ENCODE data around the gene SIRPA. TPM values are rescaled to one million over a fixed set of nuclear protein-coding genes. Genes with fewer than 3 reads are reported as not detected.

The SIRPA gene
- total RNA-seq, 2 experiments from 2014 or later = 0.60 to 0.64 TPM

DNA sequence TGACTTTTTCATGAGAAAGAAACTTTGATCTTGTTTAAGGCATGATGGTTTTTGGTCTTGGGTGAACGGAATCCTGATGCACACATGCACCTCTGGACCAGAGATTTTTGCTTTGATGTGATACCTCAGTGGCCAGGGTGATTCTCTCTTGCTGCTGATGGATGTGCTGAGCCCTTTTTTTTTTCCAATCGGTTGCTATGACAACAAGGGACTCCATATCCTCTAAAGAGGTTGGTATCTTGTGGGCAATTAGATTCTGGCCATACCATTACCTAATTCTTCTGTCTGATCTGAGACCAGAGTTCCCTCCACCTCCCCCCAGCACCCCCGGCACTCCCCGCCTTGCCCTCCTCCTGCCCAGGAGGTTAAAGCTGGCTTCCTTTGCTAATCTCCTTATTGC is 73.8 kb downstream of the SIRPA start:
- Histone ChIP-seq H3K4me3 (ENCODE audit: low read length) (no peak overlapping the region), H3K4me1 (ENCODE audit: insufficient read depth, low read length) (peaks cover 9% of the 10 kb centered on the region), H3K9me3 (ENCODE audit: control insufficient read depth in 1 of 2, insufficient read depth in 1 of 2, low read length in 2 of 2) (no peaks in the 10 kb centered on the region), H3K36me3 (ENCODE audit: insufficient read depth, low read length) (no peaks in the 10 kb centered on the region), H3K27ac (ENCODE audit: low read depth in 1 of 2, low read length in 2 of 2) (no peak overlapping the region), H3K27me3 (ENCODE audit: control insufficient read depth in 1 of 2, insufficient read depth in 2 of 2, low read length in 2 of 2) (peaks cover 8 to 17% of the 10 kb centered on the region in 2 experiments)
- Mint-ChIP-seq H3K4me3 (no peak overlapping the region), H3K27me3 (peaks cover 42% of the 10 kb centered on the region), H3K27ac (no peak overlapping the region), H3K9me3 (no peaks in the 10 kb centered on the region), H3K4me1 (ENCODE audit: low read depth) (peaks cover 6% of the 10 kb centered on the region), H3K36me3 (ENCODE audit: low read depth) (no peaks in the 10 kb centered on the region)
- CTCF ChIA-PET = no interaction called here
- TF ChIP-seq CTCF (IDR thresholded peaks at IDR 0.05) = no peak
- ATAC-seq (ENCODE audit: poor library complexity) (no peak), DNase-seq (no peak)
- POLR2A ChIA-PET = no interaction called here
- intact Hi-C loops (cut with DNase I, micrococcal nuclease) = loop anchor here in 1 of 2 experiments (5.0 kb wide), 1 partner anchor 483 kb away; no protein-coding TSS in a partner anchor

DNA sequence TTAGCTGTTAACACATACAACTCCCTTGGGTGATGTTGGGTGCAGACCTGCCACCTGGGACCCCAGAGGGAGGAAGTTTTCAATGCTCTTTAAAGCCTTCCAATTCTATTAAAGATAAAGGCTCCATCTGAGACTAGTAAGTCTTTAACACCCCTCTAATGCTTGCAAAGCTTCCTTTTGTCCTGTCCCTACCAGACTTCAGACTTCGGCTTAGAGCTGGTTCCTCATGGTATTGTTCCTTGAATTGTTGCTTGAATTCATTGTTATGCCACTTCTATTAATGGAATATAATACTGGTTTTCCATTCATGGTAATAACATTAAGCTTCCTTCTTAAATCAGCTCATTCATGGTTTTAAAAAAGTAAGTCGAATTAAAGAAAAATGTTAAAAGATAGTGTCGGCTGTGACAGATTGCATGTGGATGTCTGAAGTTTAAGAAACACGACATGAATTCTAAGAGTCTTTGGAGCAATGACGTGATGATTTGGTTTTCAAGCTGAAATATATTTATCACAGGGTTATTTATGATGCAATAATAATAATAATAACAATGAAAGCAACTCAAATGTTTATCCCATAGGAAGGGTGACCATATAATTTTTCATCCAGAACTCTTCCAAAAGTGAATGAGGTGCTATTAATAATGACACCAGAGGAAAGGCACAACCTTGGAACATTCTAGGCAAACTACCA is 76.8 kb downstream of the SIRPA start:
- ChIA-PET CTCF (no interaction called here), POLR2A (no interaction called here)
- H3K36me3 ChIP-seq (ENCODE audit: insufficient read depth, low read length) = no peaks in the 10 kb centered on the region
- H3K4me1 ChIP-seq (ENCODE audit: insufficient read depth, low read length) = no peaks in the 10 kb centered on the region
- no peak overlapping the region for H3K4me3 Mint-ChIP-seq
- H3K9me3 ChIP-seq (ENCODE audit: control insufficient read depth in 1 of 2, insufficient read depth in 1 of 2, low read length in 2 of 2) = no peaks in the 10 kb centered on the region
- ATAC-seq (ENCODE audit: poor library complexity) = no peak
- H3K27me3 Mint-ChIP-seq = peaks cover 26% of the 10 kb centered on the region
- H3K4me1 Mint-ChIP-seq (ENCODE audit: low read depth) = no peaks in the 10 kb centered on the region
- no peak for TF ChIP-seq CTCF (IDR thresholded peaks at IDR 0.05)
- no peak overlapping the region for H3K27ac Mint-ChIP-seq
- H3K9me3 Mint-ChIP-seq = no peaks in the 10 kb centered on the region
- no peaks in the 10 kb centered on the region for H3K36me3 Mint-ChIP-seq (ENCODE audit: low read depth)
- no peak overlapping the region for H3K4me3 ChIP-seq (ENCODE audit: low read length)
- peaks cover 5 to 6% of the 10 kb centered on the region in 2 experiments for H3K27me3 ChIP-seq (ENCODE audit: control insufficient read depth in 1 of 2, insufficient read depth in 2 of 2, low read length in 2 of 2)
- no peak for DNase-seq
- no peak overlapping the region for H3K27ac ChIP-seq (ENCODE audit: low read depth in 1 of 2, low read length in 2 of 2)
- intact Hi-C loops (cut with DNase I, micrococcal nuclease) = no loop called here

DNA sequence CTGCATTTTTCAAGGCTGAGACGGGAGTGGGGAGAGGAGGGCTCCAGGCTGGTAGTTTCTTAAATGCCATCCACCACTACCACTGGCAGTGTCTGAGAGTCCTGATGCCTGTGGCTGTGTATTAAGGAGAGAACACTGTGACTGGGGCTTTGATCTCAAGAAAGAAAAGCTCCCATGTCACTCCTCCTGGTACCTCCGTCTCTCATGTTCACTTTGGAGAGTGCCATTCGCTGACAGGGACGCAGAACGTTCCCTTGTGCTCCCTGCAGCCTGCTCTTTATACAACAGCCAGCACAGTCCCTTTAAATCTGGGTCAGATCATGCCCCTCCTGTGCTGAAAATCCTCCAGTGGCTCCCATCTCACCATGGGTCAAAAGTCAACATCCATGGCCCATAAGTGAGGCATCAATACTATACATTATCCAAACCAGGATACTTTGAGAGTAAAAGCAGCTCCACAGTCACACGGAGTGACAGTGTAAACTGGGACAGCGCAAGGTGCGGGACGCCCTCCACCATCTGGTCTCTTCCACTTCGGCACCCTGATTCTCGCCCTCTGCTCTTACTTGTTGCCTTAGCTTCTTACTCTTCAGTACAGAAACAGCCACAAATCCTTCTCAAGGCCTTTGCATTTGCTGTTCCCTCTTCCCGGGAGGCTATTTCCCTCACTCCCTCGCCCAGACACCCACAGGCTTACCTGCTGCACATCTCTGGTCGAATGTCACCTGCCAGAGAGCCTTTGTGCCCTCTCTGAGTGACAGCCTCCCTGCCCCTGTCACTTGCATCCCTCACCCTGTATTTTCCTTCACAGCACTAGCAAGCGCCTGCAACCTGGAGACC is 78.6 kb downstream of the SIRPA start:
- H3K4me3 Mint-ChIP-seq = no peak overlapping the region
- no peak overlapping the region for H3K27ac Mint-ChIP-seq
- ATAC-seq (ENCODE audit: poor library complexity) (no peak), DNase-seq (no peak)
- Histone ChIP-seq H3K4me1 (ENCODE audit: insufficient read depth, low read length) (no peaks in the 10 kb centered on the region), H3K27ac (ENCODE audit: low read depth in 1 of 2, low read length in 2 of 2) (no peak overlapping the region), H3K4me3 (ENCODE audit: low read length) (no peak overlapping the region), H3K9me3 (ENCODE audit: control insufficient read depth in 1 of 2, insufficient read depth in 1 of 2, low read length in 2 of 2) (no peaks in the 10 kb centered on the region), H3K36me3 (ENCODE audit: insufficient read depth, low read length) (no peaks in the 10 kb centered on the region), H3K27me3 (ENCODE audit: control insufficient read depth in 1 of 2, insufficient read depth in 2 of 2, low read length in 2 of 2) (peaks cover 5 to 6% of the 10 kb centered on the region in 2 experiments)
- ChIA-PET CTCF (no interaction called here), POLR2A (no interaction called here)
- TF ChIP-seq CTCF (IDR thresholded peaks at IDR 0.05) = no peak
- H3K9me3 Mint-ChIP-seq = no peaks in the 10 kb centered on the region
- intact Hi-C loops (cut with DNase I, micrococcal nuclease) = no loop called here
- H3K27me3 Mint-ChIP-seq = peaks cover 39% of the 10 kb centered on the region
- no peaks in the 10 kb centered on the region for H3K4me1 Mint-ChIP-seq (ENCODE audit: low read depth)
- H3K36me3 Mint-ChIP-seq (ENCODE audit: low read depth) = no peaks in the 10 kb centered on the region
